SU-DHL-6 (cell line): ENCODE results near the gene CHORDC1.

Source experiments
- H2AFZ ChIP-seq: fragments of 200-600 bp; sonication (generic); 2 replicates; pipeline ENCODE4 v1.6.1; 2014; ENCODE audit warnings: low read depth, mild to moderate bottlenecking, moderate library complexity, mixed read lengths, antibody characterized with exemption, low read length; ENCODE audit not compliant: severe bottlenecking
- H3F3A ChIP-seq: fragments of 200-600 bp; shearing (Covaris generic); 2 replicates; pipeline ENCODE4 v1.6.0; 2016; ENCODE audit warnings: antibody characterized with exemption, mild to moderate bottlenecking; ENCODE audit not compliant: insufficient read depth
- H3K27ac ChIP-seq: fragments of 200-600 bp; sonication (generic); 2 replicates; pipeline ENCODE4 v1.5.1; 2016; ENCODE audit warnings: low read depth, mild to moderate bottlenecking, low read length, moderate library complexity, mixed read lengths
- H3K27me3 ChIP-seq: fragments of 200-600 bp; sonication (generic), shearing (Covaris generic); 2 replicates; pipeline ENCODE4 v1.6.0; 2014; ENCODE audit warnings: mild to moderate bottlenecking, low read length
- H3K36me3 ChIP-seq: fragments of 200-600 bp; sonication (generic); 2 replicates; pipeline ENCODE4 v1.6.1; 2014; ENCODE audit warnings: mild to moderate bottlenecking, low read length, mixed read lengths
- H3K4me2 ChIP-seq: fragments of 300-600, 200-600 bp; shearing (Covaris generic), sonication (generic); 2 replicates; pipeline ENCODE4 v1.6.0; 2014; ENCODE audit warnings: low read length, low read depth, mild to moderate bottlenecking; ENCODE audit not compliant: poor library complexity, severe bottlenecking
- H3K4me3 ChIP-seq: fragments of 200-600 bp; sonication (generic); 2 replicates; pipeline ENCODE4 v1.5.1; 2014; ENCODE audit warnings: antibody characterized with exemption, low read length, mild to moderate bottlenecking, mixed read lengths; ENCODE audit not compliant: insufficient read depth, poor library complexity, severe bottlenecking
- H3K79me2 ChIP-seq: fragments of 200-600 bp; sonication (generic); 2 replicates; pipeline ENCODE4 v1.6.1; 2014; ENCODE audit warnings: mild to moderate bottlenecking, low read length, moderate library complexity; ENCODE audit not compliant: insufficient read depth
- H3K9ac ChIP-seq: fragments of 200-600 bp; sonication (generic); 2 replicates; pipeline ENCODE4 v1.7.0; 2014; ENCODE audit warnings: mild to moderate bottlenecking, low read length
- H3K9me2 ChIP-seq: fragments of 200-600 bp; sonication (generic); replicated peaks from 2 replicates; pipeline ENCODE4 v1.6.1; 2014; ENCODE audit warnings: low read length; ENCODE audit not compliant: insufficient read depth
- H3K9me3 ChIP-seq: fragments of 200-600 bp; sonication (generic); 2 replicates; pipeline ENCODE4 v1.6.1; 2014; ENCODE audit warnings: low read length, mixed read lengths; ENCODE audit not compliant: insufficient read depth
- H4K20me1 ChIP-seq: fragments of 200-600 bp; sonication (generic); 2 replicates; pipeline ENCODE4 v1.6.1; 2014; ENCODE audit warnings: low read depth, mild to moderate bottlenecking, antibody characterized with exemption, low read length, moderate library complexity, mixed read lengths
- CTCF ChIP-seq: fragments of 200-600 bp; sonication (generic); IDR thresholded peaks from one replicate; pipeline ENCODE4 v1.5.1; 2017; ENCODE audit warnings: antibody characterized with exemption, mild to moderate bottlenecking, low read length, moderate library complexity; ENCODE audit not compliant: insufficient read depth, poor library complexity, severe bottlenecking
- EZH2phosphoT487 ChIP-seq: fragments of 200-600 bp; sonication (generic), shearing (Covaris generic); conservative IDR thresholded peaks from 2 replicates; pipeline ENCODE4 v1.6.1; 2018; ENCODE audit warnings: mild to moderate bottlenecking, antibody characterized with exemption, low read length, moderate library complexity, mixed read lengths

The CHORDC1 gene

GRCh38 chr11:90228056-90228455 lies 5.2 kb upstream of the CHORDC1 start:
- Histone ChIP-seq H3K36me3 (no peaks in the 10 kb centered on the region), H3K27ac (no peak overlapping the region), H3K79me2 (peaks cover 3% of the 10 kb centered on the region; the same call in 1 of the 2 replicates), H3K27me3 (no peaks in the 10 kb centered on the region), H3K4me2 (no peak overlapping the region), H3K9me2 (no peaks in the 10 kb centered on the region), H4K20me1 (no peaks in the 10 kb centered on the region), H3K9me3 (no peaks in the 10 kb centered on the region), H3F3A (no peaks in the 10 kb centered on the region), H3K9ac (no peak overlapping the region), H3K4me3 (no peak overlapping the region), H2AFZ (no peak overlapping the region)
- TF ChIP-seq EZH2phosphoT487, result no peak
- no peak for TF ChIP-seq CTCF

- Histone ChIP-seq H3K9me3 (no peaks in the 10 kb centered on the region), H3K27me3 (no peaks in the 10 kb centered on the region), H2AFZ (peak overlapping the region; percentile 94), H3K9me2 (no peaks in the 10 kb centered on the region), H3K9ac (peak overlapping the region; percentile 76), H3K27ac (peak overlapping the region; percentile 62), H3F3A (no peaks in the 10 kb centered on the region), H4K20me1 (peaks cover 22% of the 10 kb centered on the region; the same call in 1 of the 2 replicates), H3K79me2 (peaks cover 49% of the 10 kb centered on the region), H3K4me3 (peak overlapping the region; percentile 70), H3K36me3 (peaks cover 7% of the 10 kb centered on the region), H3K4me2 (peak overlapping the region; percentile 90)
- TF ChIP-seq EZH2phosphoT487 (no peak), CTCF (no peak)
Observed at GRCh38 chr11:90223248-90223585, 368 bp upstream of the CHORDC1 start.

- Histone ChIP-seq H3K36me3 (peaks cover 7% of the 10 kb centered on the region), H3K9me2 (no peaks in the 10 kb centered on the region), H3K79me2 (peaks cover 62% of the 10 kb centered on the region), H4K20me1 (peaks cover 25% of the 10 kb centered on the region; the same call in 1 of the 2 replicates), H3K9me3 (no peaks in the 10 kb centered on the region), H3F3A (no peaks in the 10 kb centered on the region), H3K27ac (peak overlapping the region; percentile 57), H3K4me2 (peak overlapping the region; percentile 99), H3K27me3 (no peaks in the 10 kb centered on the region), H3K9ac (peak overlapping the region; percentile 76), H3K4me3 (peak overlapping the region; percentile 70), H2AFZ (peak overlapping the region; percentile 3)
- TF ChIP-seq EZH2phosphoT487 (no peak), CTCF (no peak)
Observed at GRCh38 chr11:90221803-90222458, 918 bp downstream of the CHORDC1 start.
